Right atrium auricular region (tissue), 2 donors: ENCODE data around the gene PSMG1. TPM values are rescaled to one million over a fixed set of nuclear protein-coding genes. Genes with fewer than 3 reads are reported as not detected.

Source experiments
- DNase-seq: peaks from one replicate; pipeline ENCODE4 v3.0.0-alpha.2; 2019; ENCODE audit warnings: low spot score
- H3K27ac ChIP-seq, 2 donors: fragments of 200-600 bp; sonication (generic); 1 replicate in 1 of 2; 2 replicates in 1 of 2; pipeline ENCODE4 v1.5.1; 2016 to 2019
- H3K27me3 ChIP-seq, 2 donors: fragments of 200-600 bp; sonication (generic); one replicate each; pipeline versions ENCODE4 v1.5.1 to v1.6.0; 2017 to 2019
- H3K36me3 ChIP-seq: fragments of 200-600 bp; sonication (generic); one replicate; pipeline ENCODE4 v1.5.1; 2016
- H3K4me1 ChIP-seq, 2 donors: fragments of 200-600 bp; sonication (generic); one replicate each; pipeline versions ENCODE4 v1.5.1 to v1.6.0; 2017 to 2019
- H3K4me3 ChIP-seq, 2 donors: fragments of 200-600 bp; sonication (generic); 1 replicate in 1 of 2; 2 replicates in 1 of 2; pipeline ENCODE4 v1.5.1; 2017 to 2019; ENCODE audit warnings: mild to moderate bottlenecking in 1 of 2, moderate library complexity in 1 of 2
- H3K9me3 ChIP-seq, 2 donors: fragments of 200-600 bp; sonication (generic); one replicate each; pipeline ENCODE4 v1.5.1; 2019
- CTCF ChIP-seq, 2 donors: fragments of 200-600 bp; sonication (generic); IDR thresholded peaks; one replicate each; pipeline ENCODE4 v1.5.1; 2019; ENCODE audit warnings: antibody characterized with exemption in 2 of 2
- total RNA-seq, 2 donors: library from RNA; depleted of rRNA; stranded (reverse); fragments of >200 nt; gene quantifications; one replicate each; pipeline ENCODE4 v1.1.0, GENCODE V29; 2016

Gene PSMG1
- total RNA-seq, 2 donors from 2014 or later = 15.5 to 24.4 TPM

- H3K36me3 ChIP-seq = peaks cover 70% of the 10 kb centered on the region
- no peaks in the 10 kb centered on the region for H3K9me3 ChIP-seq
- no peaks in the 10 kb centered on the region for H3K27me3 ChIP-seq
- DNase-seq = no peak
- H3K27ac ChIP-seq = no peak overlapping the region
- no peaks in the 10 kb centered on the region for H3K4me1 ChIP-seq
- TF ChIP-seq CTCF (IDR thresholded peaks at IDR 0.05) = no peak
- no peak overlapping the region for H3K4me3 ChIP-seq
These were observed 25.5 kb upstream of the PSMG1 start for GRCh38 chr21:39208624-39209333.

GRCh38 chr21:39204134-39204533, 20.9 kb upstream of the PSMG1 start:
- H3K9me3 ChIP-seq = no peaks in the 10 kb centered on the region
- no peak overlapping the region for H3K4me3 ChIP-seq
- no peaks in the 10 kb centered on the region for H3K4me1 ChIP-seq
- H3K36me3 ChIP-seq = peaks cover 66% of the 10 kb centered on the region
- TF ChIP-seq CTCF (IDR thresholded peaks at IDR 0.05) = no peak
- H3K27me3 ChIP-seq = no peaks in the 10 kb centered on the region
- no peak overlapping the region for H3K27ac ChIP-seq
- DNase-seq = no peak

GRCh38 chr21:39198800-39199199, 15.5 kb upstream of the PSMG1 start:
- Histone ChIP-seq H3K36me3 (peaks cover 54% of the 10 kb centered on the region), H3K9me3 (no peaks in the 10 kb centered on the region), H3K27me3 (no peaks in the 10 kb centered on the region), H3K4me3 (no peak overlapping the region), H3K4me1 (no peaks in the 10 kb centered on the region), H3K27ac (no peak overlapping the region)
- no peak for TF ChIP-seq CTCF (IDR thresholded peaks at IDR 0.05)
- DNase-seq = no peak

- DNase-seq = no peak
- Histone ChIP-seq H3K9me3 (no peaks in the 10 kb centered on the region), H3K27ac (no peak overlapping the region), H3K4me1 (no peaks in the 10 kb centered on the region), H3K4me3 (no peak overlapping the region), H3K27me3 (no peaks in the 10 kb centered on the region), H3K36me3 (peaks cover 54% of the 10 kb centered on the region)
- TF ChIP-seq CTCF (IDR thresholded peaks at IDR 0.05) = no peak
These were observed 14.4 kb upstream of the PSMG1 start for GRCh38 chr21:39197448-39198233.

- Histone ChIP-seq H3K4me3 (no peak overlapping the region), H3K27ac (no peak overlapping the region), H3K36me3 (peaks cover 47% of the 10 kb centered on the region), H3K4me1 (no peaks in the 10 kb centered on the region), H3K9me3 (no peaks in the 10 kb centered on the region), H3K27me3 (no peaks in the 10 kb centered on the region)
- DNase-seq = no peak
- no peak for TF ChIP-seq CTCF (IDR thresholded peaks at IDR 0.05)
These were observed 13.6 kb upstream of the PSMG1 start for GRCh38 chr21:39196838-39197237.
